Ovary (tissue), 10 donors: Measurements from ENCODE around the gene AK3. TPM values are rescaled to one million over a fixed set of nuclear protein-coding genes. Genes with fewer than 3 reads are reported as not detected.
A peak's percentile ranks its signal among the peaks of the same experiment; 100 is the strongest.

Experiments used
- DNase-seq, 5 donors: peaks; one replicate each; pipeline ENCODE4 v3.0.0-alpha.2; 2019 to 2020
- H3K27ac ChIP-seq, 2 donors: fragments of 200-600 bp; one replicate each; pipeline versions ENCODE4 v1.5.1 to v1.8.0; 2019 to 2022
- H3K27me3 ChIP-seq: fragments of 200-600 bp; one replicate; pipeline ENCODE4 v1.8.0; 2022
- H3K36me3 ChIP-seq: fragments of 200-600 bp; sonication (generic); one replicate; pipeline ENCODE4 v1.5.1; 2019
- H3K4me1 ChIP-seq: one replicate; pipeline ENCODE4 v1.8.1; 2013; ENCODE audit warnings: mild to moderate bottlenecking, moderate library complexity; ENCODE audit not compliant: insufficient read depth
- H3K4me3 ChIP-seq: fragments of 200-600 bp; sonication (generic); one replicate; pipeline ENCODE4 v1.5.1; 2017
- H3K9me3 ChIP-seq, 2 donors: fragments of 200-600 bp in 1 of 2; sonication (generic) in 1 of 2; one replicate each; pipeline versions ENCODE4 v1.5.1 to v1.8.1; 2013 to 2019; ENCODE audit warnings: mild to moderate bottlenecking in 1 of 2, moderate library complexity in 1 of 2
- EP300 ChIP-seq: sonication (generic); formaldehyde crosslinking; IDR thresholded peaks from one replicate; pipeline ENCODE4 v1.6.1; 2017; ENCODE audit warnings: antibody characterized with exemption
- POLR2A ChIP-seq: fragments of 450-650 bp; IDR thresholded peaks from one replicate; pipeline ENCODE4 v1.6.1; 2017; ENCODE audit warnings: antibody characterized with exemption, mild to moderate bottlenecking, moderate library complexity
- WGBS, 3 donors: extraction: QIAGEN DNeasy Blood & Tissue Kit in 1 of 3; methylation state at CpG; one replicate each; pipeline versions ENCODE4 v1.1.5 to v1.1.7; 2013 to 2017; 5-methylcytosine and 5-hydroxymethylcytosine counted together
- intact Hi-C, 4 donors: fragments of 100-400 bp; cut with DNase I; formaldehyde crosslinking; loops; one replicate each; pipeline versions ENCODE4 v1.11.0 to v1.15.1; 2022 to 2023
- long read RNA-seq, 3 donors: library from polyadenylated mRNA in 2 of 3; unstranded in 2 of 3; transcript quantifications; one replicate each; pipeline ENCODE4 v2.0.0 and lab custom pipeline, GENCODE V29; 2021 to 2026
- polyA plus RNA-seq, 2 donors: library from polyadenylated mRNA; stranded (reverse); fragments of 200-250 nt in 1 of 2; fragments of 350-450 nt in 1 of 2; fragmentation: Illumina TruSeq in 1 of 2; extraction: RNeasy Lipid Tissue Mini Kit (QIAGEN cat#74804) in 1 of 2; gene quantifications; one replicate each; pipeline ENCODE4 v1.2.3, GENCODE V29; 2013 to 2014
- total RNA-seq, 7 donors: library from RNA; depleted of rRNA in 2 of 7; stranded (reverse); fragments of >200 nt in 2 of 7; fragmentation: NEBNext Ultra II Directional in 3 of 7; extraction: Animal tissue kit (Norgen Biotek cat#: 25700) in 3 of 7; gene quantifications; one replicate each; pipeline versions ENCODE4 v1.1.0 to v1.2.4, GENCODE V29; 2016 to 2023
- TF ChIP-seq, protein P1 (sequence below), 3 donors: fragments of 450-650 bp in 2 of 3; fragments of 200-600 bp in 1 of 3; IDR thresholded peaks; one replicate each; pipeline versions ENCODE4 v1.5.1 to v1.8.0; 2016 to 2022; ENCODE audit warnings: antibody characterized with exemption in 3 of 3, mild to moderate bottlenecking in 1 of 3
- donor health status: DM: no; HTN: no; CAD: no; lungs with moderate emphysema.
- donor health status: DM: no; HTN: no; CAD: no.
- donor health status: Bipolar disorder and iron deficiency.
- donor health status: DM: yes; HTN: yes; CAD: no.
- donor health status: DM: no; HTN: no; CAD: no.
- donor health status: DM: yes; HTN: yes; CAD: no.

Gene AK3
- total RNA-seq, result 10 to 100 TPM; 54.8 to 69.4 (median 59.5) TPM
- polyA plus RNA-seq, result 10 to 100 TPM; 49.8 to 88.7 TPM
- long read RNA-seq, donor 1, full-length matches to known transcripts, result 285 of 307 reads
- long read RNA-seq, donor 1, partial matches to known transcripts, result 3 of 307 reads
- long read RNA-seq, donor 1, other reads (novel, unspliced or antisense), result 19 of 307 reads
- long read RNA-seq, donor 2, transcript AK3-202 (5 exons, 2,736 nt), result major isoform, 24 of 25 reads
- long read RNA-seq, donor 2, partial matches to known transcripts, result 0 of 25 reads
- long read RNA-seq, donor 2, other reads (novel, unspliced or antisense), result 0 of 25 reads
- long read RNA-seq, donor 3, transcript AK3-202 (5 exons, 2,736 nt), result major isoform, 59 of 74 reads
- long read RNA-seq, donor 3, partial matches to known transcripts, result 0 of 74 reads
- long read RNA-seq, donor 3, other reads (novel, unspliced or antisense), result 14 of 74 reads

DNA sequence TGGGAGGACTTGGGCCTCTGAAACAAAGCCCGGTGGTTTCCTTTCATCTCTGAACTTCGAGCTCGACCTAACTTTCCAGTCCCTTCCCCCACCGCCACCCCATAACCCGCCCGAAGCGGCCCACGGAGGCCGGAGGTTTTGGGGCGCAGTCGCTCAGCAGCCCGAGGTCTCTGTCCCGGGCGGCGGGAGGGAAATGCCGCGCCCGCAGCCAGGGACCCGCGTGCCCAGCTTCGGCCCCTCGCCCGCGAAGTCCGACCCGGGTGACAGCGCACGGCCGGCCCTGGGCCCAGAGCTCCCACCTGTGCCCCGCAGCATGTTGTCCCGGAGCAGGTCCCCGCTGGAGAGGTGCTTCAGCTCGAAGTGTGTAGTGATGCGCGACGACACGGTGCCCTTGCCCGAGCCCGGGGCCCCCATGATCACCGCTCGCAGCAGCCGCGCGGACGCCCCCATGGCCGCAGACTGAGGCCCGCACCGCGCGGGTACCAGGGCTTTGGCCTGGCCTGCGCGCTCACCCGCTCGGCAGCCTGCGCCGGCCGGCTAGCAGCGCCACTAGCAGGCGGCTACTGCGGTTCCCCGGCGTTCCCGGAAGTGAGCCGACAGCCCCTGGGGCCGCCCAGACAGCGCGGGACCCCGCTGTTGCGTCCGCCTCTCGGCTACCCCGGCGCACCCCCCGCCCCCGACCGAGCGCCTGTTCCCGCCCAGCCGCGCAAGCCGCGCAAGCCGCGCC lies at the start of gene AK3:
Gene AK3, minus strand, starts transcription at position 565 of the 727 bp plus-strand sequence. Its CDS starts 115 bp downstream, at position 450.
- H3K36me3 ChIP-seq, result no peaks in the 10 kb centered on the region
- peak; percentile 80 for TF ChIP-seq POLR2A
- TF ChIP-seq, protein P1, sequence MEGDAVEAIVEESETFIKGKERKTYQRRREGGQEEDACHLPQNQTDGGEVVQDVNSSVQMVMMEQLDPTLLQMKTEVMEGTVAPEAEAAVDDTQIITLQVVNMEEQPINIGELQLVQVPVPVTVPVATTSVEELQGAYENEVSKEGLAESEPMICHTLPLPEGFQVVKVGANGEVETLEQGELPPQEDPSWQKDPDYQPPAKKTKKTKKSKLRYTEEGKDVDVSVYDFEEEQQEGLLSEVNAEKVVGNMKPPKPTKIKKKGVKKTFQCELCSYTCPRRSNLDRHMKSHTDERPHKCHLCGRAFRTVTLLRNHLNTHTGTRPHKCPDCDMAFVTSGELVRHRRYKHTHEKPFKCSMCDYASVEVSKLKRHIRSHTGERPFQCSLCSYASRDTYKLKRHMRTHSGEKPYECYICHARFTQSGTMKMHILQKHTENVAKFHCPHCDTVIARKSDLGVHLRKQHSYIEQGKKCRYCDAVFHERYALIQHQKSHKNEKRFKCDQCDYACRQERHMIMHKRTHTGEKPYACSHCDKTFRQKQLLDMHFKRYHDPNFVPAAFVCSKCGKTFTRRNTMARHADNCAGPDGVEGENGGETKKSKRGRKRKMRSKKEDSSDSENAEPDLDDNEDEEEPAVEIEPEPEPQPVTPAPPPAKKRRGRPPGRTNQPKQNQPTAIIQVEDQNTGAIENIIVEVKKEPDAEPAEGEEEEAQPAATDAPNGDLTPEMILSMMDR (IDR thresholded peaks at IDR 0.05), result peak in 2 of 3 donors; percentile 23 to 50
- TF ChIP-seq EP300, result no peak
- H3K27ac ChIP-seq, result peak within 1 kb of the TSS; percentile 86 to 87
- DNase-seq, result peak; percentile 89 to 95 (median 93)
- WGBS, 3 donors, result 0 to 1% (median 0%) methylated on average over 62 to 84 of the region's 84 CpGs
- H3K4me3 ChIP-seq, result peak within 1 kb of the TSS; percentile 74
- H3K4me1 ChIP-seq, result peaks cover 10% of the 10 kb centered on the region
- intact Hi-C loops, result loop anchor here (2.0 to 10.0 kb wide), 5 partner anchors 48 to 854 kb away; partner anchors contain the start of genes PLPP6 (in 3 of the 4), CDC37L1 (in 2 of the 4) and SPATA6L (in 2 of the 4)
- H3K27me3 ChIP-seq, result no peaks in the 10 kb centered on the region
- H3K9me3 ChIP-seq, result no peaks in the 10 kb centered on the region

DNA sequence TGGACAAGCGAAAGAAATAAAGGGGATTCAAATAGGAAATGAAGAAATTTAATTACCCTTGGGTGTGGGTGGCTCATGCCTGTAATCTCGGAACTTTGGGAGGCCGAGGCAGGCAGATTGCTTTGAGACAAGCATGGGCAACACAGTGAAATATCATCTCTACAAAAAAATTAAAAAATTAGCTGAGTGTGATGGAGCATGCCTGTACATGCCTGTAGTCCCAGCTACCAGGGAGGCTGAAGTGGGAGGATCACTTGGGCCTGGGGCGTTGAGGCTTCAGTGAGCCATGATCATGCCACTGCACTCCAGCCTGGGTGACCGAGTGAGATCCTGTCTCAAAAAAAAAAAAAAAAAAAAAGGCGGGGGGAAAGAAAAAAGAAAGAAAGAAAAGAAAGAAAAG lies 47.7 kb upstream of the AK3 start:
- WGBS, 3 donors, result 70 to 86% (median 72%) methylated on average over 6 of the region's 6 CpGs

DNA sequence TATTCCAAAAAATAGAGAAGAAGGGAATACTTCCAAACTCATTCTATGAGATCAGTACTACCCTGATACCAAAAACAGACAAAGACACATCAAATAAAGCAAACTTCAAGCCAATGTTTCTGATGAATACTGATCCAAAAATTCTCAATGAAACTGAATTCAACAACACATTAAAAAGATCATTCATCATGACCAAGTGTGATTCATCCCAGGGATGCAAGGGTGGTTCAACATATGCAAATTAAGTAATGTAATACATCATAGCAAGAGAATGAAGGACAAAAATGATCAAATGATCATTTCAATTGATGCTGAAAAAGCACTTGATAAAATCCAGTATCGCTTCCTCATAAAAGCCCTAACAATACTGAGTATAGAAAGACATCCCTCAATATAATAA lies 46.9 kb upstream of the AK3 start:
- intact Hi-C loops, result no loop called here
- Histone ChIP-seq H3K27me3 (no peaks in the 10 kb centered on the region), H3K36me3 (no peaks in the 10 kb centered on the region), H3K27ac (no peak overlapping the region), H3K4me1 (no peaks in the 10 kb centered on the region), H3K4me3 (no peak overlapping the region), H3K9me3 (no peaks in the 10 kb centered on the region)
- no peak for TF ChIP-seq POLR2A
- no peak for DNase-seq
- 57 to 98% (median 57%) methylated on average over 1 of the region's 1 CpG for WGBS, 3 donors

More for the DNA sequence above, 47.7 kb upstream of the AK3 start:
- DNase-seq, result no peak
- TF ChIP-seq EP300 (no peak), POLR2A (no peak)
- TF ChIP-seq, protein P1 (IDR thresholded peaks at IDR 0.05), result no peak
- H3K4me3 ChIP-seq, result no peak overlapping the region
- H3K27ac ChIP-seq, result no peak overlapping the region
- H3K27me3 ChIP-seq, result no peaks in the 10 kb centered on the region
- H3K36me3 ChIP-seq, result no peaks in the 10 kb centered on the region
- no peaks in the 10 kb centered on the region for H3K9me3 ChIP-seq
- H3K4me1 ChIP-seq, result peaks cover under 1% of the 10 kb centered on the region
- intact Hi-C loops, result no loop called here

DNA sequence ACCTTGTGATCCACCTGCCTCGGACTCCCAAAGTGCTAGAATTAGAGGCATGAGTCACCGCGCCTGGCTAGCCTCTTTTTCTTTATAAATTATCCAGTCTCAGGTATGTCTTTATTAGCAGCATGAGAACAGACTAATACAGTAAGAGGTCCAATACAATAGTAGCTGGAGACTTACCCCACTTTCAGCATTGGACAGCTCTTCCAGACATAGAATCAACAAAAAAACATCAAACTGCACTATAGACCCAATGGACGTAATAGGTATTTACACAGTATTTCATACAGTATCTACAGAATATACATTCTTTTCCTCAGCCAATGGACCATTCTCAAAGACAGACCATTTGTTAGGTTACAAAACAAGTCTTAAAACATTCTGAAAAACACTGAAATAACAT lies 45.6 kb upstream of the AK3 start:
- intact Hi-C loops, result no loop called here
- Histone ChIP-seq H3K36me3 (no peaks in the 10 kb centered on the region), H3K9me3 (no peaks in the 10 kb centered on the region), H3K4me1 (no peaks in the 10 kb centered on the region), H3K27ac (no peak overlapping the region), H3K4me3 (no peak overlapping the region), H3K27me3 (no peaks in the 10 kb centered on the region)
- TF ChIP-seq POLR2A (no peak), EP300 (no peak)
- TF ChIP-seq, protein P1 (IDR thresholded peaks at IDR 0.05), result no peak
- DNase-seq, result no peak
- WGBS, 3 donors, result 82 to 93% (median 85%) methylated on average over 4 of the region's 4 CpGs
